GM19351 (cell line): ENCODE measurements around the gene CEP112.
A peak's percentile ranks its signal among the peaks of the same experiment; 100 is the strongest.
"Not testable (repeated sequence)": the region's sequence is repeated elsewhere in the genome, so short reads cannot be mapped to it uniquely, and the experiment has no call there.

Experiments
- ATAC-seq: cut with Tn5 transposase; IDR thresholded peaks from one replicate; pipeline ENCODE4 v1.9.1; 2021; ENCODE audit warnings: mild to moderate bottlenecking, moderate library complexity; ENCODE audit not compliant: unreplicated experiment

Gene CEP112

GRCh38 chr17:65797101-65797500 lies 394.8 kb downstream of the CEP112 start:
- no peak for ATAC-seq

- ATAC-seq: no peak
These were observed 397.4 kb downstream of the CEP112 start for GRCh38 chr17:65794572-65794971.

GRCh38 chr17:65790241-65790640 lies 401.7 kb downstream of the CEP112 start:
- no peak for ATAC-seq

GRCh38 chr17:65787503-65787902 lies 404.4 kb downstream of the CEP112 start:
- ATAC-seq: no peak

- ATAC-seq: no peak
These were observed 405.5 kb downstream of the CEP112 start for GRCh38 chr17:65786479-65786878.

- ATAC-seq: no peak
These were observed 406.8 kb downstream of the CEP112 start for GRCh38 chr17:65785109-65785508.

GRCh38 chr17:65783845-65784334 lies 408.0 kb downstream of the CEP112 start:
- ATAC-seq: no peak

- not testable (repeated sequence) for ATAC-seq
These were observed 409.7 kb downstream of the CEP112 start for GRCh38 chr17:65782104-65782706.

- ATAC-seq: no peak
These were observed 411.8 kb downstream of the CEP112 start for GRCh38 chr17:65780111-65780510.

GRCh38 chr17:65776890-65777289 lies 415.0 kb downstream of the CEP112 start:
- ATAC-seq: no peak

- ATAC-seq: no peak
These were observed 417.1 kb downstream of the CEP112 start for GRCh38 chr17:65774787-65775186.

- ATAC-seq: peak; percentile 47
These were observed 418.9 kb downstream of the CEP112 start for GRCh38 chr17:65772989-65773388.

GRCh38 chr17:65771704-65772103 lies 420.2 kb downstream of the CEP112 start:
- ATAC-seq: no peak

GRCh38 chr17:65763786-65764185 lies 428.1 kb downstream of the CEP112 start:
- no peak for ATAC-seq

GRCh38 chr17:65762973-65763372 lies 429.0 kb downstream of the CEP112 start:
- no peak for ATAC-seq

GRCh38 chr17:65759532-65759931 lies 432.4 kb downstream of the CEP112 start:
- no peak for ATAC-seq

- no peak for ATAC-seq
These were observed 435.2 kb downstream of the CEP112 start for GRCh38 chr17:65756760-65757159.

- ATAC-seq: no peak
These were observed 436.1 kb downstream of the CEP112 start for GRCh38 chr17:65755799-65756198.

GRCh38 chr17:65754630-65755029 lies 437.3 kb downstream of the CEP112 start:
- no peak for ATAC-seq

GRCh38 chr17:65754081-65754480 lies 437.9 kb downstream of the CEP112 start:
- ATAC-seq: no peak

- ATAC-seq: no peak
These were observed 438.6 kb downstream of the CEP112 start for GRCh38 chr17:65753348-65753747.

- no peak for ATAC-seq
These were observed 440.7 kb downstream of the CEP112 start for GRCh38 chr17:65751263-65751662.

- ATAC-seq: no peak
These were observed 441.3 kb downstream of the CEP112 start for GRCh38 chr17:65750631-65751115.
